HG02588 (cell line): ENCODE measurements around the gene PADI3.

Experiments
- ATAC-seq: cut with Tn5 transposase; IDR thresholded peaks from one replicate; pipeline ENCODE4 v1.9.1; 2021; ENCODE audit warnings: mild to moderate bottlenecking, moderate library complexity; ENCODE audit not compliant: unreplicated experiment

Gene PADI3, protein sequence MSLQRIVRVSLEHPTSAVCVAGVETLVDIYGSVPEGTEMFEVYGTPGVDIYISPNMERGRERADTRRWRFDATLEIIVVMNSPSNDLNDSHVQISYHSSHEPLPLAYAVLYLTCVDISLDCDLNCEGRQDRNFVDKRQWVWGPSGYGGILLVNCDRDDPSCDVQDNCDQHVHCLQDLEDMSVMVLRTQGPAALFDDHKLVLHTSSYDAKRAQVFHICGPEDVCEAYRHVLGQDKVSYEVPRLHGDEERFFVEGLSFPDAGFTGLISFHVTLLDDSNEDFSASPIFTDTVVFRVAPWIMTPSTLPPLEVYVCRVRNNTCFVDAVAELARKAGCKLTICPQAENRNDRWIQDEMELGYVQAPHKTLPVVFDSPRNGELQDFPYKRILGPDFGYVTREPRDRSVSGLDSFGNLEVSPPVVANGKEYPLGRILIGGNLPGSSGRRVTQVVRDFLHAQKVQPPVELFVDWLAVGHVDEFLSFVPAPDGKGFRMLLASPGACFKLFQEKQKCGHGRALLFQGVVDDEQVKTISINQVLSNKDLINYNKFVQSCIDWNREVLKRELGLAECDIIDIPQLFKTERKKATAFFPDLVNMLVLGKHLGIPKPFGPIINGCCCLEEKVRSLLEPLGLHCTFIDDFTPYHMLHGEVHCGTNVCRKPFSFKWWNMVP

GRCh38 chr1:17248781-17249180, at the start of gene PADI3:
Gene PADI3 (plus strand): TSS chr1:17249098. CDS start chr1:17249138, 40 bp downstream.
- no peak for ATAC-seq

DNA sequence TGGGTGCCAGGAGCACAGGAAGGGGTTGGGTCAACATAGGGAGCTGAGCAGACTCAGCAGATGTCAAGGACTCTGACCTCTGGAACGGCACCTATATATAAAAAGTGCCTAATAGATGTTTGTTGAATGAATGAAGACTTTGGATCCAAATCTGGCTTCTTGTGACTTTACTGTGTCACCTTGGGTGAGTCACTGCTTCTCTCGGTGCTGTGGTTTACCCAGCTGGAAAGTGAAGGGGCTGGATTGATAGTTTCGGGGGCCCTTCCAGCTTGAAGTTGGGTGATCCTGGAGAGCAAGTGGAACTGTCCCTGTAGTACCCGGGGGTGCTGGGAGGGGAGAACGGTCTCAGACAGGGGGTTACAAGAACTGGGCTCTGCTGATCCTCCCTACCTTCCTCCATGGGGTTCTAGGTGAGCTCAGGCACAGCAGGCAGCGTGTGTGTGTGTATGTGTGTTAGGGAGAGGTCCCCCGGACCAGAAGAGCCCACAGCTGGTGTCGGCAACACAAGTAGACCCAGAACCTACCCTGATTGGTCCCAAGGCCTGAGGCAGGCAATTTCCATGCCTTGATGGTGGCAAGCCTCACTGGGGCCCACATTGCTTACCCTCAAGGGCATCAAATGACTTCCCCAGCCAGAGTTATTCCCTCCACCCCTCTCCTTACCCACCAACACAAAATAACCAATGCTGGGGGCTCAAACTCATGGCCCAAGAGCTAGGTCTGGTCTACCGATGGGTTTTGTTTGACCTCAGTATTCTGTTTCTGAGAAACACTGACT, 49.4 kb upstream of the PADI3 start:
- ATAC-seq: no peak

- no peak for ATAC-seq
These were observed 48.7 kb upstream of the PADI3 start for GRCh38 chr1:17200246-17200645.

DNA sequence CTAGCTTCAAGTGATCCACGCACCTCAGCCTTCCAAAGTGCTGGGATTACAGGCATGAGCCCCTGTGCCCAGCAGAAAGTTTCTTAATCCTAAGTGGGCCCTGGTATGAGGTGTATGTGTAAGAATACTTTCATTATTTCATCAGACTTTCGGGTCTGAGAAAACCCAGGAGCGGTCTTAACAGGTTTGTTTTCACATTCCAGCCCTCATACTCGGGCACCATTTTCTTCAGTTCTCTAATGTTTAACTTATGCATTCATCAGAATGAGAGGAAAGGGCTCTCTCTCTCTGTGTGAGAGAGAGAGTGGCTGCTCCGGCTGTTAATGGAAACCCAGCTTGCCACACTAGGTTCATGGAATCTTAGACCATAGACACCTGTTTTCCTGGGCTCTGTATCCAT, 48.1 kb upstream of the PADI3 start:
- no peak for ATAC-seq

DNA sequence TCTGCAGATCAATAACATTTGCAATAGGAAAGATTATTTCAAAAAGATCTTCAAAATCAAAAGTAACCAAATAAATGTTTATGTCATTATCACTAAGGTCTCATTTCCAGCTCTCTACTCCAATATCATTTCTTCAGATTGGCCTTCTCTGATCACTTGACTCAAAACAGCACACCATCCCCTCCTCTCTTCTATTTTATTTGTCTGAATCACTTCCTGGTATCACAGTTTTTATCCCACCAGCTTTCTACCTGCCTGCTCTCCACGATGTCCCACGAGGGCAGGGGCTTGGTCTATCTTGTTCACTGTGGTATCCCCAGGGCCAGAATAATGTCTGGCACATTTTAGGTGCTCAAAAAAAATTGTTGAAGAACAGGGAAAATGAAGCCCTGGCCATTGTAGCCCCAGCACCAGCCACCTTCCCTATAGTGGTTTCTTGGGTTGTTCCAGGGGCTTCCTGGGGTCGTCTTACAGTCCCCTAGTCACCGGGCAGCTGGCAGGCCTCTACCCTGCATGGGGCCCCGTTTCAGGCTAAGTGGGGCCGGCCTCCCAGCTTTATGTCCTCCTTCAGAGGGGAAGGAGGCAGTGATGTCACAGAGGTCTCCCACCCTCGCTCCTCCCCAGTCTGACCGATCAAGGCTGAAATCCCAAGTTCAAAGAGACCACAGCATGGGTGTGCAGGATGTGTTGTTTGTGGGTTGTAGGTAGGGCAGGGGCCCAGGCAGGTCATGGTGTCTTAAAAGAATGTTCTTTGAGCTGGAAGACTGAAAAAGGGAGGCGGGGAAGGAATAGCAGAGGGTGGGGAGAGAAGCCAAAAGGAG, 47.5 kb upstream of the PADI3 start:
- ATAC-seq: no peak

DNA sequence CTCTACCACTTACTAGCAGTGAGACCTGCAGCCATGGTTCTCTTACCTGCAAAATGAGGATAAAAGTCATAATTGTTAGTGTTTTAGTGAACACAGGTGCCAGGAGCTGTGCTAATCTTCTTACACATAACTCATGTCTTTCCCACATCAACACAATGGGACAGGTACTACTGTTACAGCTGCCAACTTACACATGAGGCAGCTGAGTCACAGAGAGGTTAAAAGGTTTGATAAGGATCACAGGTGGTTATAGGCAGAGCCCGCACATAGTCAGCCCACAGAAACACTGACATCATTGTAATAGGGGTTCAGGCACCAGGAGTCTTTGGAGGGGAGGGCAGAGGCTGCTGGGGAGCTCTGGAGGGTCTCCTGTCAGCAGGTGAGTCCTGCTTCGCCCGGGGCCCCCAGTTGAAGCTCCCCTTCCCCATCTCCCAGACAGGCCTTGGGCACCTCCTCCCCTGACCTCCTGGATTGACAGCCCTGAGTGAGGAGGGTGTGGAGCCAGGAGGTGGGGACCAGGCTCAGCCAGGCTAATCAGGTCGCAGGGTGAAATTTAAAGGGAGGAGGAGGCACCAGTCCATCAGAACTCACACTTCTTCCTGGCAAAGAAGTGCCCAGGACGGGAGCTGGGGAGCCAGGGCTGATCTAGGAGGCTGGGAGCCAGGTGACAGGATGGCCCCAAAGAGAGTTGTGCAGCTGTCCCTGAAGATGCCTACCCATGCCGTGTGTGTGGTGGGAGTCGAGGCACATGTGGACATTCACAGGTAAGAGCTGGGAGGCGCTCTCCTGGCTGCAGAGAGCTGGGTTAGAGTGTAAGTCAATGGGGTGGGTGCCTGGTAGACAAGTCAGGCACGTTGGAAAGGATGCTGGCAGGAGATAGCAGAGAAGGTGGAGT, 44.1 kb upstream of the PADI3 start, which contains the start of gene PADI1:
PADI1 (plus strand) TSS at position 583 of the 895 bp plus-strand sequence; CDS start at position 673, 90 bp downstream.
- no peak for ATAC-seq

DNA sequence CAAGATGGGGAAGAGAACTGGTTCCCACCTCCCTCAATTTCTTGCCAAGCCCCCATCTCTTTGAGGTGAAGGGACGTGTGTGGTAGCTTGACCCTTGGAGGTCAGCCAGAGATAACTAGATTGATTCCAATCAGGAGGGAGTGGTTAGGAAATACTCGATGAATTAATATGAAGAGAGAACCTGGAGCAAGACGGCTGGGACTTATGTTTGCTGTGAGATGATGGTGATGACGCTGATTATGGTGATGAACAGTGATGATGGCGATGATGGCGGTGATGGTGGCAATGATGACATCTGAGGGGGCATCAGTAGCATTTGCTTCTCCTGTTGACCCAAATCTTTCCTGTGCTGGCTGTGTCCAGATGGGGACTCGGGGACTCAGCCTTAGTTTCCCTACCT, 43.2 kb upstream of the PADI3 start:
- ATAC-seq: no peak

GRCh38 chr1:17206196-17206595, 42.7 kb upstream of the PADI3 start:
- no peak for ATAC-seq

DNA sequence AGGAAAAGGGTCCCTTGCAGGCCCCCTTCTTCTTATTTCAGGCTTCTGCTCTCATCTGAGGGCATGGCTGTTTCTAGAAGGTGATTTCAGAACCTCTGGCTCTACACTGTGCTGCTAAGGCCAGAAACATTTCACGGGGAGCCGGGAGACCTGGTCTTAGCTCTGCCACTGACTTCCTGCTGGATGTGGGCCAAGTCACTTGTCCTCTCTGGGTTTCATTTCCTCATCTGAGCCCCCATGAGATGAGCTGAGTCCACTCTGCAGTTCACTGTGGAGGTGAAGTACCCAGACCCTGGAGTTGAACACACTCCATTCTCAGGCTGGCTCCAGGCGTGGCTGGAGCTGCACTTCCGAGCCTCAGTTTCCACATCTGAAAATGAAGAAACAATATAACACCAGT, 41.9 kb upstream of the PADI3 start:
- ATAC-seq: peak; percentile 50

GRCh38 chr1:17207540-17207939, 41.4 kb upstream of the PADI3 start:
- no peak for ATAC-seq

- ATAC-seq: no peak
These were observed 40.9 kb upstream of the PADI3 start for GRCh38 chr1:17207966-17208418.

DNA sequence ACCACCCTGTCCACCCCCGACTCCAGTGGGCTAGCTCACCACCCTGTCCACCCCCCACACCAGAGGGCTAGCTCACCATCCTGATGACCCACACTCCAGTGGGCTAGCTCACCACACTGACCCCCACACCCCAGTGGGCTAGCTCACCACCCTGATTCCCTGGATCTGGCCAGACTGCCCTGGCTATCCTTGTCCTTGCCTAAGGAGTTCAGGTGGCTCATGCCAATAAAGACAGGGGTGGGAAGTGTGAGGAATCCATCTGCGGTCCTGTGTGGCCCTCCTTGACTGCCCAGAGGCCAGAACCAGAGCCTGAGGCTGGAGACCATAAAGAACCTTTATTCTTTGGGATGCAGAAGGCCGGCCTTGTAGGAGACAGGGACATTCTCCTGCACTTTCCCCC, 40.4 kb upstream of the PADI3 start:
- no peak for ATAC-seq

DNA sequence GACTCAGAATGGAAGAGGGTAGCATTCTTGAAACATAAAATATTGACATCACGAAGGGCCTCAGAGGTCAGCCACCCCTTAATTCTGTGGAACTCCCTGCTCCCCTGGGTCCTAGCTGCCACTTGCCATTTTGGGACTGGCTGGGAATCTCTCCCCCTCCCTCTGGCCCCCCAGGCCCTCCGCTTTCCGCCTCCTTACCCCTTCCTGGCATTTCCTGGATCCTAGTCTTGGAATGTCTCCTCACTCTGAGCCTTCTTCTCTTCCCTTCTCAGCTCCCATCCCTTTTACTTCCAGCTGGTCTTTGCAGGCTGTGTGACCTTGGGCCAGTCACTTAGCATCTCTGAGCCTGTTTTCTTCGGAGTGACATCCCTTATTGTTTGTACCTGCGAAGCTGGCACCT, 39.5 kb upstream of the PADI3 start:
- no peak for ATAC-seq

DNA sequence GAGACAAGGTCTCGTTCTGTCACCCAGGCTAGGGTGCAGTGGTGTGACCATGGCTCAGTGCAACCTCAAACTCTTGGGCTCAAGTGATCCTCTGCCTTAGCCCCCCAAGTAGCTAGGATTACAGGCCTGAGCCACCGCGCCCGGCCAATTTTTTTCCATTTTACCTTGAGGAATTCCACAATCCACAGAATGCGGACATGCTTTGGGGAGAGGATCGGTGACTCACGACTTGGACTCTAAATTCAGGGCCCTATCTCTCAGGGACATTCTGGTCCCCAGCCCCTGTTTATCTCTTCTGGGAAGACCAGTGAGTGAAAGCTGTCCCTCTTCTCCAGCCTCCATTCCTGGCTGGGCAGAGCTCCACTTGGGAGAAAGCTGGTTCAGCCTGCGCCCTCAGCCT, 38.7 kb upstream of the PADI3 start:
- no peak for ATAC-seq

GRCh38 chr1:17211377-17211776, 37.5 kb upstream of the PADI3 start:
- no peak for ATAC-seq

DNA sequence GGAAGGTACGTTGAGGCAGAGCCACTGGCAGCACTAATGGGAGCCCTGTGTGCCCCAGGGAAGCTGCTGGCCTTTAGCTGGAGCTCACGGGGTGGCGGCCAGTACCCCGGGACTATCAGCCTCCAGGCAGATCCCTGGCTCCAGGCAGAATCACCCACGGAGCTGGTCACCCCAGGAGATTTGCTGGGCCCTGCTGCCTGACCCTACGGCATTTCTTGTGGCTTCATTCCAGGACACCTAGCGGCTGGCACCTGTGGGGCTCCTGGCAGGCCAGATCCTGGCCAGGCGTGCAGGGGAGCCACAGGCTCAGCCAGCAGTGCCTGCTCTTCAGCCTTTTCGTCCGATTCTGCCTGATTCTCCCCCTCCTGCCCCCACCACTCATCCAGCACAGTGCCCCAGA, 36.9 kb upstream of the PADI3 start:
- no peak for ATAC-seq

DNA sequence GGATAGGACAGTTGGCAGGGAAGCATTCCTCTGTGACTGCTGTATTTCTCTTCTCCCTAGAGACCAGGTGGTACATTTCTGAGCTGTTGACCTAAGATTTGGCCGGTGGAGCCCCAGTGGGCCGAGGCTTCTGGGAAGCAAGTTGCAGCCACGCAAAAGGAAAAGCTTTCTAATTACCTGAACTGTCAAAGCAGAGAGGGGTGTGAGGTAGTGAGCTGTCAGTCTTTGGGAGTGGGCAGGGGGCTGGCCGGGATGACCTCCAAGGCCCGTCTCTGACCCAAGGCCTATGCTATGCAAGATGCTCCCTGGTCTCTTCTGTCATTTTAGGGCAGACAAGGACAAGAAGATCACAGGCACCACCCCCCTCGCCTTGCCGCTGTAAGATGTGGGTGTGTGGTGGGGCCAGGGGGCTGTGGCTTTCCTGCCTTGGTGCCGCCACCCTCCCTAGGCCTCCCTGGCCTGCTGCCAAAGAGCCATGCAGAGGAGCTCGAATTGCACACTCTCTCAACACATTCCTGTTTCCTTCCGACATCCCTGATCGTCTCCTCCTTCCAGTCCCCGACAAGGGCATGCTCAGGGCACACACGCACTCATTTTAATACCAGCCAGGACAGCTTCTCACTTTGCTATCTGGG, 36.3 kb upstream of the PADI3 start:
- ATAC-seq: no peak

- ATAC-seq: no peak
These were observed 35.6 kb upstream of the PADI3 start for GRCh38 chr1:17213148-17213781.

DNA sequence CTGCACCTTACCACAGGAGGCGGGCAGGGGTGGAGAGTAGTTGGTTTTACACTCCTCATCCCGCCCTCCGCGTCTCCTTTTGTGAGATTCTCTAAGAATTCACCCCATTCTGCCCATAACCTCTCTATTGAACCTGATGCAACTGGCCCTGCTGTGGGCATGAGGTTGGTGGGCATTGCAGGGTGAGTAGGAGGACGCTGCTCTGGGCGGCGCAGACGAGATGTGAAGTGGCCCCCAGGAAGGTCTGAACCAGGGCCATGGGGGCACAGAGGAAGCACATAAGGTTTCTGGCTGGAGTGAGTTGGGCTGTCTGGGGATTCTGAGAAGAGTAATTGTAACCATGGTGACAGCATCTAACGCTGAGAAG, 35.1 kb upstream of the PADI3 start:
- no peak for ATAC-seq
